Right atrium auricular region (tissue), 2 donors: ENCODE results near the gene OLIG3. TPM values are rescaled to one million over a fixed set of nuclear protein-coding genes. Genes with fewer than 3 reads are reported as not detected.

Source experiments
- DNase-seq: peaks from one replicate; pipeline ENCODE4 v3.0.0-alpha.2; 2019; ENCODE audit warnings: low spot score
- H3K27ac ChIP-seq, 2 donors: fragments of 200-600 bp; sonication (generic); 1 replicate in 1 of 2; 2 replicates in 1 of 2; pipeline ENCODE4 v1.5.1; 2016 to 2019
- H3K27me3 ChIP-seq, 2 donors: fragments of 200-600 bp; sonication (generic); one replicate each; pipeline versions ENCODE4 v1.5.1 to v1.6.0; 2017 to 2019
- H3K36me3 ChIP-seq: fragments of 200-600 bp; sonication (generic); one replicate; pipeline ENCODE4 v1.5.1; 2016
- H3K4me1 ChIP-seq, 2 donors: fragments of 200-600 bp; sonication (generic); one replicate each; pipeline versions ENCODE4 v1.5.1 to v1.6.0; 2017 to 2019
- H3K4me3 ChIP-seq, 2 donors: fragments of 200-600 bp; sonication (generic); 1 replicate in 1 of 2; 2 replicates in 1 of 2; pipeline ENCODE4 v1.5.1; 2017 to 2019; ENCODE audit warnings: mild to moderate bottlenecking in 1 of 2, moderate library complexity in 1 of 2
- H3K9me3 ChIP-seq, 2 donors: fragments of 200-600 bp; sonication (generic); one replicate each; pipeline ENCODE4 v1.5.1; 2019
- CTCF ChIP-seq, 2 donors: fragments of 200-600 bp; sonication (generic); IDR thresholded peaks; one replicate each; pipeline ENCODE4 v1.5.1; 2019; ENCODE audit warnings: antibody characterized with exemption in 2 of 2
- total RNA-seq, 2 donors: library from RNA; depleted of rRNA; stranded (reverse); fragments of >200 nt; gene quantifications; one replicate each; pipeline ENCODE4 v1.1.0, GENCODE V29; 2016

The OLIG3 gene
- total RNA-seq, 2 donors from 2014 or later = not detected

- H3K36me3 ChIP-seq = no peaks in the 10 kb centered on the region
- H3K4me1 ChIP-seq = no peaks in the 10 kb centered on the region
- H3K4me3 ChIP-seq = no peak overlapping the region
- H3K27ac ChIP-seq = no peak overlapping the region
- peaks cover 0 to 3% of the 10 kb centered on the region in 2 donors for H3K9me3 ChIP-seq
- DNase-seq = no peak
- TF ChIP-seq CTCF (IDR thresholded peaks at IDR 0.05) = no peak
- no peaks in the 10 kb centered on the region for H3K27me3 ChIP-seq
Observed at GRCh38 chr6:137531376-137532092, 37.3 kb upstream of the OLIG3 start.

- DNase-seq = no peak
- no peak for TF ChIP-seq CTCF (IDR thresholded peaks at IDR 0.05)
- no peaks in the 10 kb centered on the region for H3K36me3 ChIP-seq
- H3K27me3 ChIP-seq = no peaks in the 10 kb centered on the region
- H3K9me3 ChIP-seq = peaks cover 0 to 3% of the 10 kb centered on the region in 2 donors
- no peaks in the 10 kb centered on the region for H3K4me1 ChIP-seq
- H3K4me3 ChIP-seq = no peak overlapping the region
- no peak overlapping the region for H3K27ac ChIP-seq
Observed at GRCh38 chr6:137530404-137530803, 36.2 kb upstream of the OLIG3 start.

GRCh38 chr6:137522831-137523230, 28.6 kb upstream of the OLIG3 start:
- Histone ChIP-seq H3K4me3 (no peak overlapping the region), H3K27me3 (peaks cover 0 to 5% of the 10 kb centered on the region in 2 donors), H3K36me3 (no peaks in the 10 kb centered on the region), H3K4me1 (no peaks in the 10 kb centered on the region), H3K9me3 (peaks cover 0 to 3% of the 10 kb centered on the region in 2 donors), H3K27ac (no peak overlapping the region)
- DNase-seq = no peak
- TF ChIP-seq CTCF (IDR thresholded peaks at IDR 0.05) = no peak

GRCh38 chr6:137522198-137522798, 28.1 kb upstream of the OLIG3 start:
- no peak overlapping the region for H3K4me3 ChIP-seq
- no peaks in the 10 kb centered on the region for H3K4me1 ChIP-seq
- peaks cover 0 to 5% of the 10 kb centered on the region in 2 donors for H3K27me3 ChIP-seq
- H3K36me3 ChIP-seq = no peaks in the 10 kb centered on the region
- peaks cover 0 to under 1% of the 10 kb centered on the region in 2 donors for H3K9me3 ChIP-seq
- DNase-seq = no peak
- H3K27ac ChIP-seq = no peak overlapping the region
- TF ChIP-seq CTCF (IDR thresholded peaks at IDR 0.05) = no peak

GRCh38 chr6:137520520-137520919, 26.3 kb upstream of the OLIG3 start:
- no peak overlapping the region for H3K27ac ChIP-seq
- H3K27me3 ChIP-seq = peaks cover 0 to 5% of the 10 kb centered on the region in 2 donors
- no peaks in the 10 kb centered on the region for H3K4me1 ChIP-seq
- H3K4me3 ChIP-seq = no peak overlapping the region
- no peaks in the 10 kb centered on the region for H3K36me3 ChIP-seq
- DNase-seq = no peak
- H3K9me3 ChIP-seq = no peaks in the 10 kb centered on the region
- no peak for TF ChIP-seq CTCF (IDR thresholded peaks at IDR 0.05)
